ENCODE measurements around the gene DCAF5.

- TF ChIP-seq CTCF (conservative IDR thresholded peaks at IDR 0.05 in 1 of 2, IDR thresholded peaks at IDR 0.05 in 1 of 2; ENCODE audit: extremely low read depth in 1 of 2, insufficient read depth in 1 of 2, low read depth in 1 of 2, low read length in 2 of 2) (no peak), EZH2 (IDR thresholded peaks at IDR 0.05; ENCODE audit: borderline replicate concordance, low read length) (no peak)
Measured at GRCh38 chr14:69004731-69005431, 148.0 kb downstream of the DCAF5 start.
